SK-MEL-5 (cell line): Measurements from ENCODE around the gene TNS4. TPM values are rescaled to one million over a fixed set of nuclear protein-coding genes. Genes with fewer than 3 reads are reported as not detected.

Experiments used
- DNase-seq: peaks from one replicate; pipeline ENCODE4 v3.0.0-alpha.2; 2016; ENCODE audit warnings: low read depth, low spot score
- in situ Hi-C: cut with HindIII; loops from 2 replicates; pipeline ENCODE4 v1.10.0; 2016; ENCODE audit warnings: low sequenced_read_pairs, high pct_unique_total_duplicates, low pct_unique_long_range_greater_than_20kb
- total RNA-seq: library from RNA; depleted of rRNA; stranded (reverse); fragments of >200 nt; shearing (Covaris generic); gene quantifications from 2 replicates; pipeline ENCODE4 v1.2.3, GENCODE V29; 2014

The TNS4 gene
- total RNA-seq, 1 experiment from 2014 or later = not detected

- no peak for DNase-seq
- in situ Hi-C loops = no loop called here
These were observed 36.9 kb upstream of the TNS4 start for GRCh38 chr17:40538019-40538935.

GRCh38 chr17:40536295-40537171 lies 35.1 kb upstream of the TNS4 start:
- in situ Hi-C loops = no loop called here
- no peak for DNase-seq

- no peak for DNase-seq
- in situ Hi-C loops = no loop called here
These were observed 34.5 kb upstream of the TNS4 start for GRCh38 chr17:40535924-40536294.

GRCh38 chr17:40535438-40535837 lies 34.0 kb upstream of the TNS4 start:
- DNase-seq = no peak
- in situ Hi-C loops = no loop called here

GRCh38 chr17:40534371-40535189 lies 33.2 kb upstream of the TNS4 start:
- no peak for DNase-seq
- in situ Hi-C loops = no loop called here

- in situ Hi-C loops = no loop called here
- no peak for DNase-seq
These were observed 32.5 kb upstream of the TNS4 start for GRCh38 chr17:40533896-40534295.

- in situ Hi-C loops = no loop called here
- peak; percentile 86 for DNase-seq
These were observed 31.3 kb upstream of the TNS4 start for GRCh38 chr17:40532520-40533253.

- no peak for DNase-seq
- in situ Hi-C loops = no loop called here
These were observed 29.9 kb upstream of the TNS4 start for GRCh38 chr17:40531051-40531991.

- in situ Hi-C loops = no loop called here
- no peak for DNase-seq
These were observed 29.1 kb upstream of the TNS4 start for GRCh38 chr17:40530531-40530994.

- in situ Hi-C loops = no loop called here
- no peak for DNase-seq
These were observed 28.6 kb upstream of the TNS4 start for GRCh38 chr17:40529991-40530390.

- in situ Hi-C loops = no loop called here
- no peak for DNase-seq
These were observed 27.4 kb upstream of the TNS4 start for GRCh38 chr17:40528692-40529417.

GRCh38 chr17:40526668-40527067 lies 25.2 kb upstream of the TNS4 start:
- in situ Hi-C loops = no loop called here
- DNase-seq = no peak

- DNase-seq = peak; percentile 33
- in situ Hi-C loops = no loop called here
These were observed 23.9 kb upstream of the TNS4 start for GRCh38 chr17:40525294-40525693.

- in situ Hi-C loops = no loop called here
- DNase-seq = peak; percentile 98
These were observed 23.0 kb upstream of the TNS4 start for GRCh38 chr17:40524243-40524965.

- in situ Hi-C loops = no loop called here
- DNase-seq = no peak
These were observed 21.5 kb upstream of the TNS4 start for GRCh38 chr17:40522961-40523310.
